Heart left ventricle (tissue), 16 donors: ENCODE measurements around the gene ABCC1. TPM values are rescaled to one million over a fixed set of nuclear protein-coding genes. Genes with fewer than 3 reads are reported as not detected.
"Not testable (repeated sequence)": the region's sequence is repeated elsewhere in the genome, so short reads cannot be mapped to it uniquely, and the experiment has no call there.

Experiments
- ATAC-seq, 4 donors: fragments of 200-7000 bp; cut with Tn5 transposase; one replicate each; pipeline ENCODE4 v1.9.1; 2020 to 2022; ENCODE audit warnings: moderate library complexity in 4 of 4, mild to moderate bottlenecking in 3 of 4, moderate number of reproducible peaks in 1 of 4
- DNase-seq, 5 donors: peaks; one replicate each; pipeline ENCODE4 v3.0.0-alpha.2; 2020
- H3K27ac ChIP-seq, 12 donors: fragments of 200-600 bp; sonication (generic) in 4 of 12; one replicate each; pipeline versions ENCODE4 v1.5.0 to v1.8.0; 2016 to 2022; ENCODE audit warnings: mild to moderate bottlenecking in 2 of 12
- H3K27me3 ChIP-seq, 9 donors: fragments of 200-600 bp; sonication (generic) in 2 of 9; one replicate each; pipeline versions ENCODE4 v1.5.1 to v1.8.0; 2016 to 2022; ENCODE audit warnings: mild to moderate bottlenecking in 3 of 9
- H3K36me3 ChIP-seq, 9 donors: fragments of 200-600 bp; sonication (generic) in 2 of 9; one replicate each; pipeline versions ENCODE4 v1.5.0 to v1.8.0; 2018 to 2022; ENCODE audit warnings: mild to moderate bottlenecking in 2 of 9
- H3K4me1 ChIP-seq, 12 donors: fragments of 200-600 bp; sonication (generic) in 4 of 12; one replicate each; pipeline versions ENCODE4 v1.5.0 to v1.8.0; 2016 to 2022; ENCODE audit warnings: mild to moderate bottlenecking in 3 of 12
- H3K4me3 ChIP-seq, 12 donors: fragments of 200-600 bp; sonication (generic) in 4 of 12; one replicate each; pipeline versions ENCODE4 v1.5.0 to v1.8.0; 2017 to 2022; ENCODE audit warnings: mild to moderate bottlenecking in 9 of 12, moderate library complexity in 4 of 12
- H3K9me3 ChIP-seq, 12 donors: fragments of 200-600 bp; sonication (generic) in 4 of 12; one replicate each; pipeline versions ENCODE4 v1.5.0 to v1.8.0; 2016 to 2022; ENCODE audit warnings: mild to moderate bottlenecking in 1 of 12
- CTCF ChIP-seq, 12 donors: fragments of 200-600 bp; sonication (generic) in 4 of 12; IDR thresholded peaks; one replicate each; pipeline versions ENCODE4 v1.5.0 to v1.8.0; 2018 to 2022; ENCODE audit warnings: antibody characterized with exemption in 12 of 12, mild to moderate bottlenecking in 5 of 12
- POLR2A ChIP-seq, 2 donors: fragments of 450-650 bp; IDR thresholded peaks; one replicate each; pipeline ENCODE4 v1.6.1; 2017; ENCODE audit warnings: antibody characterized with exemption in 2 of 2, mild to moderate bottlenecking in 2 of 2, moderate library complexity in 2 of 2
- WGBS, 4 donors: extraction: QIAGEN DNeasy Blood & Tissue Kit in 2 of 4; methylation state at CpG; one replicate each; pipeline versions ENCODE4 v1.1.5 to v1.1.7; 2013 to 2018; 5-methylcytosine and 5-hydroxymethylcytosine counted together
- intact Hi-C, 10 donors: fragments of 100-400 bp; cut with DNase I; formaldehyde crosslinking; loops; one replicate each; pipeline versions ENCODE4 v1.11.1 to v1.14.2; 2022
- polyA plus RNA-seq, 2 donors: library from polyadenylated mRNA; stranded (reverse); fragments of 200-250 nt; gene quantifications; one replicate each; pipeline ENCODE4 v1.2.3, GENCODE V29; 2013
- total RNA-seq, 9 donors: library from RNA; depleted of rRNA in 2 of 9; stranded (reverse); fragments of >200 nt in 2 of 9; fragmentation: NEBNext Ultra II Directional in 3 of 9; extraction: Animal tissue kit (Norgen Biotek cat#: 25700) in 3 of 9; gene quantifications; one replicate each; pipeline versions ENCODE4 v1.1.0 to v1.2.4, GENCODE V29; 2016 to 2023
- donor health status: ischemic (EF 13 %, LVEDD 7.1; RV severe dilation, severe dysfunction).
- donor health status: healthy with polysubstance abuse.
- donor health status: DM: no; HTN: yes; CAD: no.
- donor health status: DM: no; HTN: no; CAD: no.
- donor health status: ischemic (EF 25% LVEDD 6.9; RV normal size, moderate dysfunction).
- donor health status: ischemic (EF 25% LVEDD 5.7; RV mildly dilated, moderate dysfunction).
- donor health status: healthy.
- donor health status: DM: yes; HTN: yes; CAD: no.
- donor health status: ischemic (EF 35%, LVEDD 5.7; RV mildly dilated, moderate dysfunction).
- donor health status: nonischemic (EF 11% LVEDD 7.7; RV severe dilation, severe dysfunction).
- donor health status: DM: yes; HTN: yes; CAD: no.
- donor health status: PGD.
- donor health status: ischemic (EF 29% LVEDD 5.4; RV normal size, mild dysfunction).
- donor health status: nonischemic (EF 23%, LVEDD 6.1; RV moderate dilation, normal function).

The ABCC1 gene
- total and polyA plus RNA-seq, 11 donors: 8.1 to 28.0 (median 22.4) TPM

DNA sequence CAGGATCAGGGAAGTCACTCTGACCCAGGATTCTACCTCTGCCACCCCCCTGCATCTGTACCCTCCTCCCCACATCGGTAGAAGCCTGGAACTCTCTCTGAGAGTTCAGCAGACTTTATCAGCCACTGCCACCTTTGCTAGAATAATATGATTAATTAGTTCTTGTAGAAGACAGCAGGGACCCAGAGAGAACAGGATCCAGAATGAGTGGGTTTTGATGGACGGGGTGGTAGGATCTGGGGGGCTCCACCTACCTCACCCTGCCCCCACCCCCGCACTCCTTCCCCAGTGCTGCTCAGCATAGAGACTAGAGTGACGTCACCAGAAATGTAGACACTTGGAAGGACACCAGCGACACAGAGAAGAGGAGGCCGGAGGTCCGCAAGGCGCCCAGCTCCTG is 240.4 kb downstream of the ABCC1 start:
- Histone ChIP-seq H3K27me3 (no peaks in the 10 kb centered on the region), H3K27ac (no peak overlapping the region), H3K9me3 (no peaks in the 10 kb centered on the region), H3K4me3 (no peak overlapping the region), H3K4me1 (no peaks in the 10 kb centered on the region), H3K36me3 (no peaks in the 10 kb centered on the region)
- DNase-seq (no peak), ATAC-seq (no peak)
- intact Hi-C loops: loop anchor here in 7 of 10 donors (5.0 to 10.0 kb wide), 7 partner anchors 38 to 765 kb away; no protein-coding TSS in a partner anchor
- TF ChIP-seq CTCF (IDR thresholded peaks at IDR 0.05) (no peak), POLR2A (IDR thresholded peaks at IDR 0.05) (no peak)
- WGBS, 4 donors: 65 to 77% (median 69%) methylated on average over 7 to 8 of the region's 8 CpGs

DNA sequence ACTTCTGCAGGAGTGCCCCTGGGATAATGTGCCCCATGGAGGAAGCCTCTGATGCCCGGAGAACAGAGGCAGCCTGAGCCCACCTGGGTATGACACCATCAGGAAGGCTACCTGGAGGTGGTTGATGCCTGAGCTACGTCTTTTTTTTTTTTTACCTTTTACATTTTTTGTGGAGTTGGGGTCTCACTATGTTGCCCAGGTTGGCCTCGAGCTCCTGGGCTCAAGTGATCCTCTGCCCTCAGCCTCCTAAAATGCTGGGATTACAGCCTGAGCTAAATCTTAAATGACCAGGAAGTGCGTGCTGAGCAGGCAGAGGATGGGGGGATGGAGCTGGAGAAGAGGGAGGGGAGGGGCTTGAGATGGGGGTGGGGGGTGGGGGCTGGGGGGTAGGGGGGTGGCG is 241.1 kb downstream of the ABCC1 start:
- Histone ChIP-seq H3K36me3 (no peaks in the 10 kb centered on the region), H3K4me1 (no peaks in the 10 kb centered on the region), H3K27me3 (no peaks in the 10 kb centered on the region), H3K4me3 (no peak overlapping the region), H3K9me3 (no peaks in the 10 kb centered on the region), H3K27ac (no peak overlapping the region)
- intact Hi-C loops: loop anchor here in 7 of 10 donors (5.0 to 10.0 kb wide), 7 partner anchors 38 to 766 kb away; no protein-coding TSS in a partner anchor
- 82 to 92% (median 89%) methylated on average over 5 of the region's 5 CpGs for WGBS, 4 donors
- DNase-seq: peak in 1 of 5 donors; percentile 20
- ATAC-seq: no peak
- no peak for TF ChIP-seq POLR2A (IDR thresholded peaks at IDR 0.05)
- TF ChIP-seq CTCF (IDR thresholded peaks at IDR 0.05): no peak

DNA sequence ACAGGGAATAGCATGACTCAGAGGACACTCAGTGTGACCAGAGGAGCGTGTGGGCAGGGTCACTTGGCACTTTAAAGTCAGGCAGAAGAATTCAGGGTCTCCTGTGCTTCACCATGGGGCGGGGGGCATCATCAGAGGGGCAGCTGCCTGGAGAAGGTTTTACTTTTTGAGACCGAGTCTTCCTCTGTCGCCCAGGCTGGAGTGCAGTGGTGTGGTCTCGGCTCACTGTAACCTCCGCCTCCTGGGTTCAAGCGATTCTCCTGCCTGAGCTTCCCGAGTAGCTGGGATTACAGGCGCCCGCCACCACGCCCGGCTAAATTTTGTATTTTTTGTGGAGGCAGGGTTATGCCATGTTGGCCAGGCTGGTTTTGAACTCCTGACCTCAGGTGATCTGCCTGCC is 241.6 kb downstream of the ABCC1 start:
- H3K4me1 ChIP-seq, H3K27me3 ChIP-seq, ATAC-seq, H3K9me3 ChIP-seq, H3K36me3 ChIP-seq, H3K27ac ChIP-seq, H3K4me3 ChIP-seq: not testable (repeated sequence)
- intact Hi-C loops: loop anchor here in 7 of 10 donors (5.0 to 10.0 kb wide), 7 partner anchors 39 to 766 kb away; no protein-coding TSS in a partner anchor
- peak in 1 of 5 donors; percentile 23 for DNase-seq
- WGBS, 4 donors: 90 to 98% (median 92%) methylated on average over 12 of the region's 12 CpGs

DNA sequence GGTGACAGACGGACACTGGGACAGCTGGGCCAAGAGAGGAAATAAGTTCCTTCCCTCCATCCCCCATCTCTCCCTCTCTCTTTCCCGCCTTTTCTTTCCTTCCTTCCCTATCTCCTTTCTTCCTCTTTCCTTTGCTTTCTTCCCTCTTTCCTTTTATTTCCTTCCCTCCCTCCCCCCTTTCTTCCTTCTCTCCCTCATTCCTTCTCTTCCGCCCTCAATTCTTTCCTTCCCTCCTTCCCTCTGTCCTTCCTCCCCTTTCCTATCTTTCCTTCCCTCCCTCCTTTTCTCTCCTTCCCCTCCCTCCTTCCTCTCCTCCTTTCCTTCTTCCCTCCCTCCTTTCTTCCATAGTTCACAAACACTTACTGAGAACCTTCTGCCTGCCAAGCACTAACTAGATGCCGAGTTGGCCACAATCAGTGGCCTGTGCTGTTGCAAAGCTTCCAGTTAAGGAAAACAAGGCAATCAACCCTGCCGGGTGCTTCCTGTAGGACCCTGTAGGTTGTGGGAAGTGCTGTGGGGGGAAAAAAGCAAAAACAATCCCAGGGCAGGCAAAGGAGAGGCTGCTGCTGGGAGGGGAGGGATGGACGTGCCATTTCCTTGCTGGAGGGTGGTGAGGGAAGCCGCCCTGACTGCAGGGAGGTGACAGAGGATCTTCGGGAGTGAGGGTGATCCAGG is 242.2 kb downstream of the ABCC1 start:
- WGBS, 4 donors: 53 to 62% (median 57%) methylated on average over 7 to 8 of the region's 8 CpGs
- intact Hi-C loops: loop anchor here in 7 of 10 donors (5.0 to 10.0 kb wide), 7 partner anchors 39 to 767 kb away; no protein-coding TSS in a partner anchor
- DNase-seq (peak in 1 of 5 donors; percentile 7), ATAC-seq (no peak)
- no peaks in the 10 kb centered on the region for H3K4me1 ChIP-seq
- H3K4me3 ChIP-seq: no peak overlapping the region
- H3K9me3 ChIP-seq: no peaks in the 10 kb centered on the region
- H3K36me3 ChIP-seq: no peaks in the 10 kb centered on the region
- H3K27me3 ChIP-seq: no peaks in the 10 kb centered on the region
- no peak for TF ChIP-seq CTCF (IDR thresholded peaks at IDR 0.05)
- no peak for TF ChIP-seq POLR2A (IDR thresholded peaks at IDR 0.05)
- peak overlapping the region in 1 of 12 donors; percentile 22 for H3K27ac ChIP-seq

Other genes with a start within 250 kb of the ABCC1 start
- 10 to 100 TPM in 8 of 9 donors, 1 to 10 TPM in 1; 9.8 to 71.9 (median 26.5) TPM for gene MYH11, start 92.6 kb upstream of the ABCC1 start, total RNA-seq
- 10 to 100 TPM; 10.1 to 51.7 TPM for gene MYH11, start 92.6 kb upstream of the ABCC1 start, polyA plus RNA-seq
- 10 to 100 TPM; 23.0 to 40.3 (median 28.7) TPM for gene CEP20, start 61.0 kb upstream of the ABCC1 start, total RNA-seq
- 10 to 100 TPM; 14.1 to 25.0 TPM for gene CEP20, start 61.0 kb upstream of the ABCC1 start, polyA plus RNA-seq